SIG-M5 treated with dmso at 0.1 percent for 504 hours (cell line): Measurements from ENCODE around the gene PRKAR1B.
"Not testable (repeated sequence)": the region's sequence is repeated elsewhere in the genome, so short reads cannot be mapped to it uniquely, and the experiment has no call there.

ENCODE experiments used
- DNase-seq: peaks from one replicate; lab custom pipeline; 2025; ENCODE audit not compliant: unreplicated experiment; lab: John Stamatoyannopoulos, UW

Gene PRKAR1B

DNA sequence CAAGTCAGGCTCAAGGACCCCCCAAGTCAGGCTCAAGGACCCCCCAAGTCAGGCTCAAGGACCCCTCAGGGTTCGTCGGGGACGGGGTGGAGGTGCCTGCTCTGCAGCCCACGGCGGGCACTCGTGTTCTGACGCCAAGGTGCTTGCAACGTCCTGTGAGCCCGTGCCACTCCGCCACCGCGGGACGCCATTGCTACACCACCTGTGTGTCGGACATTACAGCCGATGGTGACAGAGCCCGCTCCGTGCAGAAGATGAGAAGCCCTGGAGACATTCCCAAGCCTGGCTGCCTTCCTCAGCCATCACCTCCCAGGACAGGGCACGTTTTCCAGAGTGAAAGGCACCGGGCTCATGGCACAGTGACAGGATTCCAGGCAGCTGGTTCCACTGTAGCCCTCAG is 98.3 kb downstream of the PRKAR1B start:
- DNase-seq: no peak

GRCh38 chr7:628402-628763 is 98.7 kb downstream of the PRKAR1B start:
- no peak for DNase-seq

DNA sequence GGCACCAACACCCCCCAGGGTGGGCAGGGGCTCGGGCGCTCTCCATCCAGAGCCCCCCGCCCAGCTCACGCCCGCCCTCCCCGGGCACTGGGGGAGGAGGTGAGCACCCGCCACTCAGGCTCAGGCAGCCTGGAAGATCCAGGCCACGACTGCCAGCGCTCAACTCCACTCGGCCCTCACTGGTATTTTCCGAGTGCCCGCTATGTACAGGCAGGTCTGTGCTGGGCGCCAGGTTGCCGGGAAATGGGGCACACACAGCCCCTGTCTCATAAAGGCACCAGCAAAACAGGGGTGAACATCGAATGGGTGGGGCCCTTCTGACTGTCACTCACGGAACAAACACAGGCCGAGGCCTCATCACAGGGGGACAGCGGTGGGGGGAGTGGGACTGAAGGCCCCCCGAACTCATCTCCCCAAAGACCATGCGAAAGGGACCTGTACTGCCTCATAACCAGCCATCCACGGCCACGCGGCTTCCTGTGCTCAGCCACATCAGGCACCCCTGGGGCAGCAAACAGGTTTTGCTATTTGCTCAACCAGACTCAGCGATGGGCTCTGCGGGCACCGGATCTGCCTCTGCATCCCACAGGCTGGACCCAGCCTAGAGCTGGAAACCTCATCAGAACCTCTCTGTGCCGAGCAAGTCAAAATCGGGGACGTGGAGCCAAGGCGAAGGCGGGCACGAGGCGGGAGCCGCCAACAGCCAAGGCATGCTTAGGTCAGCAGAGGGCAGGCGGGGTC is 99.2 kb downstream of the PRKAR1B start:
- no peak for DNase-seq

GRCh38 chr7:625376-625971 is 101.6 kb downstream of the PRKAR1B start:
- DNase-seq: no peak

DNA sequence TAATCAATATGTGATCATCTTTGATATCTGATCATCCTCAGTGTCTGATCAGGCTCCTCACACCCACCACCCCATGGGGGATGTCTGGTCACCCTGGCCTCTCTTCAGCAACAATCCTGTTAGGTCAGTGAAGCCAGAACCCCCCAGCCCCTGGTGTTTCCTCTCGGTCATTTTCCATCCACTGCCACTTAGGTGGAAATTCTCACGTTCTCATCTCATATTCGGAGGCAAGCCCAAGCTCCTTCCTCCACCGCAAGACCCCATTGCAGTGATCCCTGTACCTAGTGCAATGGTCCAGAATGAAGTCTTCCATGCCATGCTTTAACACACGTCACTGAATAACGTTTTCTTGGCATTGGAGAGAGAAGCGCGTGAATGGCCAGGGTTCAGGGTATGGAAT is 103.6 kb downstream of the PRKAR1B start:
- no peak for DNase-seq

DNA sequence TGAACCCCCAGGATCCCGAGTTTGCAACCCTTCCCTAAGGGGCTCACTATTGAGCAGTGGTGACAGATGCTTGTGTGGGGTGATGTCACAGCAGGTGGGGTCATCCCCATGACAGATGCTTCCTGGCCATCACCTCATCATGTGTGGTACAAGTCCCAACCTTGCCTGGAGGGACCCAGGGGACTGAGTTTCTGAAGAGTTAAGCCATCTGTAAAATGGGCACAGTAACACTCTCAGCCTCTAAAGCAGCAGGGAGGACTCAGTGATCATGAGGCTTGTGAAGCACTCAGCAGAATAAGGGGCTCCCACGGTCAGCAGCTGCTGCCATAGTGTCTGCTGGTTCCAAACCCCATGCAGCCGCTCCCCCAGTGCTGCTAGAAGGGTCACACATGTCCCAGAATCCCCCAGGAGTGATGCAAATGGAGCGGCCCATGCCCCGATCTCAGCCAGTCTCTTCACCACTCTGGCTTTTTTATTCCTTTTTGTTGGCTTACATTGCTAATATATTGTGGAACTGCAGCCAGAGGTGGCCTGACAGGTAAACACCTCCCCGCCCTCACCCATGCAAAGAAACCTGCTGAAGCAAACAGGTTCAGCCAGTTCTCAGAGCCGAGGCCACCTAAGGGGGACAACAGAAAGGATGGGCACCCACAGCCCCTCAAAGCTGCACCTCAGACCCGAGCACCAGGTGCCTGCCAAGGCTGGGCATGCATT is 105.4 kb downstream of the PRKAR1B start:
- peak; percentile 50 for DNase-seq

GRCh38 chr7:620885-621284 is 106.2 kb downstream of the PRKAR1B start:
- no peak for DNase-seq

- DNase-seq: no peak
These were observed 107.0 kb downstream of the PRKAR1B start for GRCh38 chr7:620056-620455.

DNA sequence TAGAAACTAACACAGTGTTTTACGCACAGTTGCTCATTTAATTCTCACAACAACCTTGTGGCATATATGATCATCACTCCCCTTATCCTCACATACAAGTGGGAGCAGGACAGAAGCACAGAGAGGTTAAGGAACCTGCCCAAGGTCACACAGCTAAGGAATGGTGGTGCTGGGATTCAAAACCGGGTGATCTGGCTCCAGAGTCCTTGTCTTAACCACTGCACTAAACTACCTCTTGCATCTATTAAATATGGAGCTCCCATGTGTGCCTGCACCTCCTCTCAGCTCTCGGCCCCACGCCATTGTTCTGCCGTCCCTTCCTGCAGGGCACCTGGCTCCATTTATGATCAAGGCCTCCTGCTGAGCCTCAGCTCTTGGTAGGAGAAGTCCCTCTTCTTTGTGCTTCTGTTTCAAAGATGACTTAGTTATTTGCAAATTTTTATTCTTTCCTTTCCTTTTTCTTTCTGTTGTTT is 107.7 kb downstream of the PRKAR1B start:
- DNase-seq: no peak

DNA sequence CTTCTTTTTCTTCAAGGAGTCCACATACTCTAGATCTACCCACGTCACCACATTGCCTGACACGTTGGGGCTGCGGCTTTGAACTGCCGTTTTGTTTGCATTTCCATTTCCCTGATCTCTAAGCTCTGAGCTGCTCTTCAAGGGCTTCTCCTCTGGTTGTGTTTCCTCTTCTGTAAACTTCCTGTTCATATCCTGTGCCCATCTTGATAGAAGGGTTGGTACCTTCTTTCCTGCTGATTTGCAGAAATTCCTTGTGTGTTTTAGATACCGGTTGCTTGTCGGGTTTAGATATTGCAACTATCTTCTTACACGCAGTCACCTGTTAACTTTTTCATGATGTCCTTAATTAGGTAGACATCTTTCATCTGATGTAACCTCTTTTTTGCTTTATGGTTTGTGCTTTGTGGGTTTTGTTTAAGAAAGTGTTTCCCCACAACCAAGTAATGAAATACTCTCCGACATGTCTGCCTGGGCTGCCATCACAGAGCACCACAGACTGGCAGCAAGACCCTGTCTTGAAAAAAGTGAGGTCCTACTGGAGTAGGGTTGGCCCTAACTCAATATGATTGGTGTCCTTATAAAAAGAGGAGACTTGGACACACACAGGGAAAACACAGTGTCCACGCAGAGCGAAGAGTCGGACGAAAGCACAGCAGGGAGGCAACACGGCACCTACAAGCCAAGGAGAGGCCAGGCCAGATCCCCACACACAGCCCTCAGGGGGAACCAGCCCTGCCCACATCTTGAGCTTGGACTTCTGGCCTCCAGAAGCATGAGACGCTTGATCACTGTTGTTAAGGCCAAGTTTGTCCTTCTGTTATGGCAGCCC is 108.3 kb downstream of the PRKAR1B start:
- peak; percentile 20 for DNase-seq

DNA sequence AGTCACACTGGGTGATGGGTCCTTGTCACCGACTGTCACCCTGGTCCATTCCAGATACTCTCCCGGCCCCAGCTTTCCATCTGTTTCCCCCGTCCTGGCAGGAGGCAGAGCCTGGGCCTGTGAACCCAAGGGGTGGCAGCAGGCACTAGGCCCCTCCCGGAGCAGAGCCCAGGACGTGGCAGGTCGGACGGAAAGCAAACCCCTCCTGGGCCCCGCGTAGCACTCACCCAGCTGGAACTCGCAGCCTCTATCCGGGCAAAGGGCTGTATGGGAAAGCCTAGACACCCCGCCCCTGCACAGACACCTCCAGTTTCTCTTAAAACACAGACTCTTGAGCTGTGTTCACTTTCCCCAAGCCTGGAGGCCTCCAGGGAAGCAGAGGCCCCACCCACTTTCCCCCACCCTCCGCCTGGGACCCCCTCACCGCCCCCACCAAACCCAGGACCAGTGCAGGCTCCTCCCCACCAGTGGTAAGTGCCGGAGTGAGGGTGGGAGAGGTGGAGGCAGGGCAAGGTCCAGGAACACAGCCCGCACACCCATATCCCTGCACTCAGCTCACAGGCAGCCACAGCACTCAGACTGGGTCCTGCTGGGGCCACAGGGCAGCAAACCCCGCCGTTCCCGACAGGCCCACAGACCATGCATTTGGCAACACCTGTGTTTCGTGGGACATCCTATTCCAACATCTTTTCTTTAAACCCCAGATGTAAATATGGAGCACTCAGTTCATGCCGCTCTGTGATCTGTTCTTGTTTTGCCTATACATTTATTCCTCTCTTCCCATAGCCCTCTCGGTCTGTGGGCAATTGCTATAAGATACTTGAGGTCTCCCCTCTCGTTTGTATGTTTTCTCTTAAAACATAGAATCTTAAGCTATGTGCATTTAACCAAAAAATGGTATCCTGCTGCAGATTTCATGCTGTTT is 109.2 kb downstream of the PRKAR1B start:
- DNase-seq: no peak

GRCh38 chr7:613442-614140 is 113.5 kb downstream of the PRKAR1B start:
- DNase-seq: no peak

DNA sequence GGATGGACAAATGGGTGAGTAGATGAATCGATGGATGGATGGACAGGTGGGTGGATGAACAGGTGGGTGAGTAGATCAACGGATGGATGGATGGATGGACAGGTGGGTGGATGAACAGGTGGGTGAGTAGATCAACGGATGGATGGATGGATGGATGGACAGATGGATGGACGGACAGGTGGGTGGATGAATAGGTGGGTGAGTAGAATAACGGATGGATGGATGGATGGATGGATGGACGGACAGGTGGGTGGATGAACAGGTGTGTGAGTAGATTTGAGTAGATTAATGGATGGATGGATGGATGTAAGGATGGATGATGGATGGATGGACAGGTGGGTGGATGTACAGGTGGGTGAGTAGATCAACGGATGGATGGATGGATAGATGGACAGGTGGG is 115.2 kb downstream of the PRKAR1B start:
- DNase-seq: not testable (repeated sequence)

- no peak for DNase-seq
These were observed 115.7 kb downstream of the PRKAR1B start for GRCh38 chr7:611281-611810.

DNA sequence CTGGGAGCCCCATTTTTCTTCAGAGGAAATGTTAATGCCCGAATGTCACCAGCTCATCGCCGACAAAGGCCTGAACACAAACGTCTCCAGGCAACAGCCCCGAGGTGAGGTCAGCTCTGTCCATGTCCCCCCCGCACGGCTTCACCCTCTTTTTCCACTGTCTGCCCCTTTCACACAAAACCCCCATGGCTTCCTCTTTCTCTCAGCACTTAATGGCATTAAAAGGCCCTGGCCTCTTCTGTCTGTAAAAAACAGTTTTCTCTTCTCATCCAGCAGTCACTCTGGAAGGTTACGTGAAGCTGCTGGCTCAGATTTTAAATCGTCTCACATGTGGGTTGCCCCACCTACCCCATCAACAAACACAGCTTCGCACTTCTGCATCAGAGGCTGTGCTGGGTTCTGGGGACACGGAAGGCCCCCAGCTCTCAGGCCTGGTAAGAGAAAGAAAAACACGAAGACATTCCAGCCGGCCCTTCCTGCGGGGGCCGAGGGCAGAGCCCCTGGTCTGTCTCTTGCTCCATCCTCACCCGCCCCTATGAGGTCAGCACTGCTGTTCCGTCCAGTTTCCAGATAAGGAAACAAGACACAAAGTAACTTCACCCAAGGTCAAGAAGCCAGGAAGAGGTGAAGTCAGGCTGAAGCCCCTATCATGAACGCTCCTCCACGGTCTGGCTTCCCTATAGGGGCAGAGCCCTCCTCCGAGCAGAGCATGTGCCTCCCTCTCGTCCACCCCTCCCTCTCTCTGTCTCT is 116.4 kb downstream of the PRKAR1B start:
- no peak for DNase-seq

DNA sequence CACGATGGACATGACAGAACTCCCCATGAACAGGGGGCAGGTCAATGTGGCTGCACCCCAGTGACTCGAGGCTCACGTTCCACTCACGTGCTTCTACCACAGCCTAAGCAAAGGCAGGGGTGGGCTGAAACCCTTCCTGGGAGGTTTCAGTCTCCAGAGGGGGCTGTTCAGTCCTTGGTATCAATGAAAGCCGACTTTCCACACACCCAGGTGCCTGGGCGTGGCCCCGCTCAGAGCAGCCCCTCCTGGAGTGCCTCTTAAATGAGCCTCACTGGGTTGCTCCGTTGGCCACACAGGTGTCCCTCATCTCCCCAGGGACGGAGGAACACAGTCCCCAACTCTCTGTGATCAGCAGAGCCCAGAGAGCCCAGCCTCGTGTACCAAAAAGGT is 116.9 kb downstream of the PRKAR1B start:
- no peak for DNase-seq

DNA sequence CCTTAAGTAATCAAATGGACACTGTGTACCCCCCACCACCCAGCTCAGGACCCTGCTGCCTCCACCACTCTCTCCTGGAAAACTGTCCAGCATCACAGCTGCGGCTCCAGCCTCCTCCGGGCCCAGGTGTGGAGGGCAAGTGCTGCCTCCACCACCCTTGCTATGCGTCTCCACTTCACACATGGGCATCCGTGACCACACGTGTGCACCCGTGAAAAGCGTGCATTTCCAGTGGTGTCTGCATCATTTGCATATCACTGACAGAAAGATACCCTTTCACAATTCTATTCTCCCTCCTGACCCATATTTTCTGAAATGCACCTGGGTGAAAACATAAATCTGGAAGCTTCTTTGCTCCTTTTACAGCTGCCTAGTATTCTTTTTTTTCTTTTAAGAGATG is 117.7 kb downstream of the PRKAR1B start:
- DNase-seq: no peak

DNA sequence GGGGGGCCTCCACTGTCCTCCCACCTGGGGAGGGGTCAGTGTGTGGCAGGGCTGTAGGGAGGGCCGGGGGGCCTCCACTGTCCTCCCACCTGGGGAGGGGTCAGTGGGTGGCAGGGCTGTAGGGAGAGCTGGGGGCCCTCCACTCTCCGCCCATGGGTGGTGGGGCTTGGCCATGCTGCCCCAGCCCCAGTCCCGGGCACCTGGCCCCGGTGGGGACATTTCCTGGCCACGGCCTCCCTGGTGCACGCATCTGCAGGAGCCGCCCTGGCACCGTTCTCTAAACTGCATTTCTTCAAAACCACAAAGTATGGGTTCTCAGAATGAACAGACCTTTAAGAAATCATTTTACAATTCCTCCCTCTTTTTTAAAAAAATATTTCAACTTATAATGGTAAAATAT is 118.1 kb downstream of the PRKAR1B start:
- DNase-seq: no peak

GRCh38 chr7:608361-608760 is 118.7 kb downstream of the PRKAR1B start:
- no peak for DNase-seq
